PFSK-1 (cell line): ENCODE results near the gene SCN4B.

ENCODE experiments used
- POLR2AphosphoS5 ChIP-seq: IDR thresholded peaks from 2 replicates; pipeline ENCODE4 v1.6.1; 2012; ENCODE audit warnings: low read depth, mild to moderate bottlenecking, control low read depth, low read length, moderate library complexity
- TF ChIP-seq, protein P1 (sequence below), 2 experiments: IDR thresholded peaks; 2 replicates each; pipeline versions ENCODE4 v1.6.1 to v1.8.0; 2011 to 2012; ENCODE audit warnings: low read depth in 2 of 2, low read length in 2 of 2, control low read depth in 1 of 2, inconsistent platforms in 1 of 2, mild to moderate bottlenecking in 1 of 2, moderate library complexity in 1 of 2; ENCODE audit not compliant: insufficient read depth in 1 of 2

DNA sequence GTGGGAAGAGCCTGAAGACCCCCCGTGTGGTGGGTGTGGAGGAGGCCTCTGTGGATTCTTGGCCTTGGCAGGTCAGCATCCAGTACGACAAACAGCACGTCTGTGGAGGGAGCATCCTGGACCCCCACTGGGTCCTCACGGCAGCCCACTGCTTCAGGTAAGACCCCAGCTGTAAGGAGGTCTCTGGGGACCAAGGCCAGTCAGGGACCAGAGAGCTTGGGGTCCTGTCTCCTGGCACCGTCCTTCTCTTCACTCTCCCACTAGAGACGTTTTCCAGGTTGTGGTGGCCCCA is 40.9 kb downstream of the SCN4B start:
- TF ChIP-seq, protein P1, sequence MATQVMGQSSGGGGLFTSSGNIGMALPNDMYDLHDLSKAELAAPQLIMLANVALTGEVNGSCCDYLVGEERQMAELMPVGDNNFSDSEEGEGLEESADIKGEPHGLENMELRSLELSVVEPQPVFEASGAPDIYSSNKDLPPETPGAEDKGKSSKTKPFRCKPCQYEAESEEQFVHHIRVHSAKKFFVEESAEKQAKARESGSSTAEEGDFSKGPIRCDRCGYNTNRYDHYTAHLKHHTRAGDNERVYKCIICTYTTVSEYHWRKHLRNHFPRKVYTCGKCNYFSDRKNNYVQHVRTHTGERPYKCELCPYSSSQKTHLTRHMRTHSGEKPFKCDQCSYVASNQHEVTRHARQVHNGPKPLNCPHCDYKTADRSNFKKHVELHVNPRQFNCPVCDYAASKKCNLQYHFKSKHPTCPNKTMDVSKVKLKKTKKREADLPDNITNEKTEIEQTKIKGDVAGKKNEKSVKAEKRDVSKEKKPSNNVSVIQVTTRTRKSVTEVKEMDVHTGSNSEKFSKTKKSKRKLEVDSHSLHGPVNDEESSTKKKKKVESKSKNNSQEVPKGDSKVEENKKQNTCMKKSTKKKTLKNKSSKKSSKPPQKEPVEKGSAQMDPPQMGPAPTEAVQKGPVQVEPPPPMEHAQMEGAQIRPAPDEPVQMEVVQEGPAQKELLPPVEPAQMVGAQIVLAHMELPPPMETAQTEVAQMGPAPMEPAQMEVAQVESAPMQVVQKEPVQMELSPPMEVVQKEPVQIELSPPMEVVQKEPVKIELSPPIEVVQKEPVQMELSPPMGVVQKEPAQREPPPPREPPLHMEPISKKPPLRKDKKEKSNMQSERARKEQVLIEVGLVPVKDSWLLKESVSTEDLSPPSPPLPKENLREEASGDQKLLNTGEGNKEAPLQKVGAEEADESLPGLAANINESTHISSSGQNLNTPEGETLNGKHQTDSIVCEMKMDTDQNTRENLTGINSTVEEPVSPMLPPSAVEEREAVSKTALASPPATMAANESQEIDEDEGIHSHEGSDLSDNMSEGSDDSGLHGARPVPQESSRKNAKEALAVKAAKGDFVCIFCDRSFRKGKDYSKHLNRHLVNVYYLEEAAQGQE (IDR thresholded peaks at IDR 0.05; ENCODE audit: insufficient read depth in 1 of 2, low read depth in 2 of 2, low read length in 2 of 2): no peak
- no peak for TF ChIP-seq POLR2AphosphoS5
